HCT116 (cell line): Measurements from ENCODE around the gene PLEKHA6. TPM values are rescaled to one million over a fixed set of nuclear protein-coding genes. Genes with fewer than 3 reads are reported as not detected.

Experiments used
- ATAC-seq: fragments of 200-7000 bp; cut with Tn5 transposase; 2 replicates; pipeline ENCODE4 v1.9.1; 2020; ENCODE audit warnings: mild to moderate bottlenecking, moderate library complexity
- BruUV-seq: library from RNA; stranded (reverse); fragments of 400-500 nt; replicated peaks from 2 replicates; lab custom pipeline; 2021; lab: Mats Ljungman, UMichigan
- CTCF ChIA-PET: fragments of 300-600 bp; sonication (Branson Sonifier 250); formaldehyde crosslinking; loops from one replicate; lab custom pipeline; 2021; ENCODE audit warnings: antibody characterized with exemption; lab: Charles Lee
- POLR2A ChIA-PET: fragments of 300-600, 350-600 bp; sonication (Branson Sonifier 250); formaldehyde crosslinking; loops from one replicate; lab custom pipeline; 2021; ENCODE audit warnings: antibody characterized with exemption; lab: Charles Lee
- RAD21 ChIA-PET, 2 experiments: fragments of 300-600 bp; sonication (Branson Sonifier 250); formaldehyde crosslinking; loops; one replicate each; lab custom pipeline; 2023; ENCODE audit warnings: low total read pairs in 2 of 2; ENCODE audit not compliant: uncharacterized antibody in 2 of 2, unreplicated experiment in 2 of 2, low non-redundant PET in 1 of 2; lab: Charles Lee
- DNase-seq: peaks from one replicate; pipeline ENCODE4 v3.0.0-alpha.2; 2010; ENCODE audit warnings: low read depth, low spot score
- H2AFZ ChIP-seq: fragments of 200-600 bp; shearing (Covaris generic), sonication (generic); 2 replicates; pipeline ENCODE4 v1.6.1; 2017; ENCODE audit warnings: low read depth, mixed run types, mixed read lengths, antibody characterized with exemption, low read length; ENCODE audit not compliant: poor library complexity, severe bottlenecking
- H3K27ac ChIP-seq: 2 replicates; pipeline ENCODE4 v1.5.1; 2012; ENCODE audit warnings: low read depth, low read length
- H3K27me3 ChIP-seq: fragments of 200-600 bp; sonication (generic); 2 replicates; pipeline ENCODE4 v1.6.1; 2016; ENCODE audit warnings: mixed run types, low read length, mixed read lengths; ENCODE audit not compliant: insufficient read depth
- H3K36me3 ChIP-seq, 2 experiments: fragments of 200-500 bp in 1 of 2; fragments of 200-600 bp in 1 of 2; sonication (Bioruptor generic) in 1 of 2; sonication (generic) in 1 of 2; 2 replicates each; pipeline versions ENCODE4 v1.5.1 to v1.6.1; 2014 to 2016; ENCODE audit warnings: low read length in 2 of 2, inconsistent platforms in 1 of 2, mixed read lengths in 1 of 2, mixed run types in 1 of 2; ENCODE audit not compliant: insufficient read depth in 2 of 2, control insufficient read depth in 1 of 2
- H3K4me1 ChIP-seq, 2 experiments: fragments of 200-600 bp in 1 of 2; sonication (generic) in 1 of 2; 2 replicates each; pipeline versions ENCODE4 v1.5.1 to v1.6.1; 2012 to 2017; ENCODE audit warnings: low read length in 2 of 2, inconsistent platforms in 1 of 2, mild to moderate bottlenecking in 1 of 2, mixed read lengths in 1 of 2, mixed run types in 1 of 2, moderate library complexity in 1 of 2; ENCODE audit not compliant: insufficient read depth in 2 of 2, control insufficient read depth in 1 of 2
- H3K4me2 ChIP-seq: fragments of 200-600 bp; sonication (generic); 2 replicates; pipeline ENCODE4 v1.6.1; 2017; ENCODE audit warnings: mixed run types, low read length, mixed read lengths
- H3K4me3 ChIP-seq, 2 experiments: fragments of 200-600 bp in 1 of 2; sonication (generic) in 1 of 2; replicated peaks in 1 of 2; 2 replicates each; pipeline ENCODE4 v1.5.1; 2011 to 2016; ENCODE audit warnings: low read length in 2 of 2, control low read depth in 1 of 2, low read depth in 1 of 2, mild to moderate bottlenecking in 1 of 2, mixed read lengths in 1 of 2, mixed run types in 1 of 2
- H3K79me2 ChIP-seq: fragments of 200-600 bp; sonication (generic); 2 replicates; pipeline ENCODE4 v1.6.1; 2017; ENCODE audit warnings: mild to moderate bottlenecking, mixed run types, low read length, moderate library complexity, mixed read lengths; ENCODE audit not compliant: insufficient read depth
- H3K9ac ChIP-seq: fragments of 200-600 bp; sonication (generic); 2 replicates; pipeline ENCODE4 v1.6.1; 2016; ENCODE audit warnings: low read length, mixed read lengths
- H3K9me2 ChIP-seq: fragments of 200-600 bp; sonication (generic), shearing (Covaris generic); 2 replicates; pipeline ENCODE4 v1.6.1; 2017; ENCODE audit warnings: mixed run types, mild to moderate bottlenecking, moderate library complexity; ENCODE audit not compliant: insufficient read depth
- H3K9me3 ChIP-seq, 2 experiments: fragments of 200-500 bp in 1 of 2; fragments of 200-600 bp in 1 of 2; sonication (Bioruptor generic) in 1 of 2; sonication (generic) in 1 of 2; 2 replicates each; pipeline ENCODE4 v1.6.1; 2014 to 2017; ENCODE audit warnings: low read length in 2 of 2, mixed read lengths in 2 of 2, inconsistent platforms in 1 of 2, low read depth in 1 of 2, mild to moderate bottlenecking in 1 of 2, mixed run types in 1 of 2, moderate library complexity in 1 of 2; ENCODE audit not compliant: control insufficient read depth in 1 of 2, insufficient read depth in 1 of 2
- H4K20me1 ChIP-seq: fragments of 200-600 bp; sonication (generic), shearing (Covaris generic); 2 replicates; pipeline ENCODE4 v1.6.1; 2017; ENCODE audit warnings: mixed run types, mild to moderate bottlenecking, moderate library complexity; ENCODE audit not compliant: insufficient read depth
- CBX3 ChIP-seq: IDR thresholded peaks from 2 replicates; pipeline ENCODE4 v1.6.1; 2012; ENCODE audit warnings: low read depth
- CTCF ChIP-seq, 3 experiments: fragments of 200-600 bp in 1 of 3; sonication (generic) in 1 of 3; IDR thresholded peaks in 2 of 3; conservative IDR thresholded peaks in 1 of 3; 2 replicates each; pipeline ENCODE4 v1.5.1; 2012 to 2017; ENCODE audit warnings: low read depth in 2 of 3, low read length in 2 of 3, antibody characterized with exemption in 1 of 3, borderline replicate concordance in 1 of 3, control low read depth in 1 of 3, mild to moderate bottlenecking in 1 of 3, mixed read lengths in 1 of 3, mixed run types in 1 of 3, moderate library complexity in 1 of 3; ENCODE audit not compliant: insufficient read depth in 1 of 3
- EGR1 ChIP-seq: IDR thresholded peaks from 2 replicates; pipeline ENCODE4 v1.6.1; 2012; ENCODE audit warnings: low read depth
- ELF1 ChIP-seq: IDR thresholded peaks from 2 replicates; pipeline ENCODE4 v1.6.1; 2012; ENCODE audit warnings: low read depth, borderline replicate concordance
- EZH2phosphoT487 ChIP-seq: fragments of 200-600 bp; IDR thresholded peaks from 2 replicates; pipeline ENCODE4 v1.6.1; 2018; ENCODE audit warnings: antibody characterized with exemption, borderline replicate concordance
- FOSL1 ChIP-seq: IDR thresholded peaks from 2 replicates; pipeline ENCODE4 v1.6.1; 2012; ENCODE audit warnings: low read depth
- MAX ChIP-seq: IDR thresholded peaks from 2 replicates; pipeline ENCODE4 v1.6.1; 2012
- POLR2A ChIP-seq: IDR thresholded peaks from 2 replicates; pipeline ENCODE4 v1.7.0; 2011; ENCODE audit warnings: borderline replicate concordance; ENCODE audit not compliant: insufficient read depth, insufficient read length; ENCODE audit errors: extremely low read depth
- POLR2AphosphoS5 ChIP-seq: IDR thresholded peaks from 2 replicates; pipeline ENCODE4 v1.6.1; 2011; ENCODE audit warnings: mild to moderate bottlenecking, low read depth, low read length, moderate library complexity
- RAD21 ChIP-seq: IDR thresholded peaks from 2 replicates; pipeline ENCODE4 v1.6.1; 2012; ENCODE audit warnings: low read depth, mild to moderate bottlenecking
- REST ChIP-seq: IDR thresholded peaks from 2 replicates; pipeline ENCODE4 v1.6.1; 2012; ENCODE audit warnings: low read depth
- SIN3A ChIP-seq: IDR thresholded peaks from 2 replicates; pipeline ENCODE4 v1.6.1; 2012; ENCODE audit warnings: low read depth
- TCF7L2 ChIP-seq: IDR thresholded peaks from 2 replicates; pipeline ENCODE4 v1.7.0; 2011; ENCODE audit warnings: borderline replicate concordance, inconsistent platforms; ENCODE audit not compliant: insufficient read depth, insufficient read length; ENCODE audit errors: extremely low read depth
- intact Hi-C: fragments of 100-400 bp; cut with micrococcal nuclease; formaldehyde crosslinking; loops from 2 replicates; pipeline ENCODE4 v1.10.0; 2022
- total RNA-seq: library from RNA; stranded (reverse); gene quantifications from one replicate; pipeline ENCODE4 v1.2.1, GENCODE V29; 2021; ENCODE audit not compliant: unreplicated experiment

PLEKHA6 gene
- total RNA-seq, 1 experiment from 2014 or later = 13.1 TPM

- TF ChIP-seq REST = no peak
- no peak for TF ChIP-seq EGR1
- no peak for TF ChIP-seq TCF7L2
- TF ChIP-seq ELF1 = no peak
- TF ChIP-seq EZH2phosphoT487 = no peak
- no peak for TF ChIP-seq POLR2A
- TF ChIP-seq CTCF (IDR thresholded peaks at IDR 0.05 in 2 of 3, conservative IDR thresholded peaks at IDR 0.05 in 1 of 3; ENCODE audit: borderline replicate concordance in 1 of 3, insufficient read depth in 1 of 3, low read depth in 2 of 3, low read length in 2 of 3) = no peak
- TF ChIP-seq CBX3 = no peak
- TF ChIP-seq FOSL1 = no peak
- TF ChIP-seq POLR2AphosphoS5 = no peak
- TF ChIP-seq MAX = no peak
- TF ChIP-seq SIN3A = no peak
- no peak for TF ChIP-seq RAD21
- ChIA-PET POLR2A (no interaction called here), RAD21 (no interaction called here), CTCF (interaction anchor here (1.8 kb wide), 1 partner anchor 10 kb away, joined by 6 read pairs; no protein-coding TSS in a partner anchor)
- Histone ChIP-seq H3K4me1 (no peaks in the 10 kb centered on the region), H4K20me1 (no peaks in the 10 kb centered on the region), H2AFZ (no peak overlapping the region), H3K4me2 (no peak overlapping the region), H3K27ac (no peak overlapping the region), H3K79me2 (no peaks in the 10 kb centered on the region), H3K9me3 (no peaks in the 10 kb centered on the region), H3K27me3 (no peaks in the 10 kb centered on the region), H3K36me3 (no peaks in the 10 kb centered on the region), H3K4me3 (no peak overlapping the region), H3K9ac (no peak overlapping the region), H3K9me2 (no peaks in the 10 kb centered on the region)
- ATAC-seq (no peak), DNase-seq (no peak)
- intact Hi-C loops = no loop called here
- BruUV-seq = no TSS peak
Measured at GRCh38 chr1:204248954-204249353, 110.8 kb downstream of the PLEKHA6 start.
